GDM1 (cell line): ENCODE measurements around the gene ARHGAP12.
A peak's percentile ranks its signal among the peaks of the same experiment; 100 is the strongest.
"Not testable (repeated sequence)": the region's sequence is repeated elsewhere in the genome, so short reads cannot be mapped to it uniquely, and the experiment has no call there.

Source experiments
- DNase-seq: peaks from one replicate; lab custom pipeline; 2025; lab: John Stamatoyannopoulos, UW

The ARHGAP12 gene

DNA sequence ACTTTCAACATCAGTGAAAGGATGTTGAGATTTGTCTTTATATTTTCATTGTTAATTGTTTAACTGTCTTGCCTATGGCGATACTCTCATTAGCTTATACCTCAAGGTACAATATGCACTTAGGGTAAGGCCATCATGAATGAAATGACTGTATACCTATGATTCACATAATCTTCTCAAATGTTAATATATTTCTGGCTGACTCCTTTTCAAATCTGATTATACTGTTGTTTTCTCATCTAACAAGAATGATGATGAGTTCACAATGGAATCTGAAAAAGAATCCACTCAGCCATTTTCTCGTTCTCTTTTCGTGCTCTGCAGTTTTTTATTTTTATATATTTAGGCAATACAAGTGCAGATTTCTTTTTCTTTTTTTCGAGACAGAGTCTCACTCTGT, 159.1 kb downstream of the ARHGAP12 start:
- no peak for DNase-seq

DNA sequence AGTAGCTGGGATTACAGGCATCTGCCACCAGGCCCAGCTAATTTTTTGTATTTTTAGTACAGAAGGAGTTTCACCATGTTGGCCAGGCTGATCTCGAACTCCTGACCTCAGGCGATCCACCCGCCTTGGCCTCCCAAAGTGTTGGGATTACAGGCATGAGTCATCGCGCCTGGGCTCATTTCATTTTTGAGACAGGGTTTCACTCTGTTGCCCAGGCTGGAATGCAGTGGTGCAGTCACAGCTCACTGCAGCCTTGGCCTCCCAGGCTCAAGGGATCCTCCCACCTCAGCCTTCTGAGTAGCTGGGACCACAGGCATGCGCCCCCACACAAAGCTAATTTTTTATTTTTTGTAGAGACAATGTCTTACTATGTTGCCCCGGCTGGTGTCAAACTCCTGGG, 159.7 kb downstream of the ARHGAP12 start:
- DNase-seq = not testable (repeated sequence)

DNA sequence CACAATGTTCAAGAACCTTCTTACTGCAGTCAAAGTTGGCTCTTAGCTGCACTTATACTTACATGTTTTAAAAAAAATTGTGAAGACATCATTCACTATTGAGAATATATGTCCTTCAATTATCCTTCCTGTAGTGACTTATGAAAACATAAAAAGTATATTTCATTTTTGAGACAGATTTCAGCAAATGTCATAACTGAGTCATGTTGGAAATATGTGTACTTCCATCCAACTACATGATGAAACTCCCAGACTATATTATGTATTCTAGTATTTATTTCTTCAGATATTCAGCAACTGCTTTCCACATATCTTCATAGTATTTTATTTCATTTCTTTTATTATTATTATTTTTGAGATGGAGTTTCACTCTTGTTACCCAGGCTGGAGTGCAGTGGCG, 160.2 kb downstream of the ARHGAP12 start:
- DNase-seq = no peak

DNA sequence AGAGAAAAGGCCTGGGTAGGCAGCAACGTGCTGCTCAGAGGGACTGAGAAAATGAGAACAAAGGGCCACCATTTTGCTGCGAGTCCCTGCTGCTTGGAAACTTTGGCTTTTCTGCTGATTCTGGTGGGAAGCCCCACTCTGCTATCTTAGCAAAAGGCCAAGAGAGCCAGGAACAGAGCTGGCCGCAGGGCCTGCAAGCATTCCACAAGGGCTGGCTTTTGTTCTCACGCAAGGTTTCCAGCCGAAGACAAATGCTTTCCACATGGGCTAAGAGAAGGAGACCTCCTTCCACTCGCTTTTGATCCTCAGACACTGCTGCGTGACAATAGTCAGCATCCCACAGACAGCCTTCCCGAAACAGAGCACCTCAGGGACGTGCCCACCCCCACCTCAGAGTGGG, 163.1 kb downstream of the ARHGAP12 start:
- no peak for DNase-seq

DNA sequence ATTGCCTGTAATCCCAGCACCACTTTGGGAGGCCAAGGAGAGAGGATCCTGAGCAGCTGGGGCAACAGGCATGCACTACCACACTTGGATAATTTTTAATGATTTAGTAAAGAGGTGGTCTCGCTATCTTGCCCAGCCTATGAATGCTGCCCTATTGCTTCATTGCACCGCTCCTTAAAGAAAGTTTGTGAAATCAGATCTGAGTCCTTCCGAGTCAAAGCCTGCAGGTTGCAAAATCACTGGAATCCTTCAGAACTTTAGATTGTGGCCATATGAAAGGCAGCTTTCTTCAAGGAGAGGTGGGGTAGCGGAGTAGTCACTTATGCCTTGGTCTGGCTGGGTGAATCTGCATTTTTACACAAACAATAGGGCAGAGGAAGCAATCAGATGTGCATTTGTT, 166.3 kb downstream of the ARHGAP12 start:
- DNase-seq = no peak

GRCh38 chr10:31761156-31761555, 167.5 kb downstream of the ARHGAP12 start:
- no peak for DNase-seq

GRCh38 chr10:31760674-31761081, 168.0 kb downstream of the ARHGAP12 start:
- DNase-seq = no peak

DNA sequence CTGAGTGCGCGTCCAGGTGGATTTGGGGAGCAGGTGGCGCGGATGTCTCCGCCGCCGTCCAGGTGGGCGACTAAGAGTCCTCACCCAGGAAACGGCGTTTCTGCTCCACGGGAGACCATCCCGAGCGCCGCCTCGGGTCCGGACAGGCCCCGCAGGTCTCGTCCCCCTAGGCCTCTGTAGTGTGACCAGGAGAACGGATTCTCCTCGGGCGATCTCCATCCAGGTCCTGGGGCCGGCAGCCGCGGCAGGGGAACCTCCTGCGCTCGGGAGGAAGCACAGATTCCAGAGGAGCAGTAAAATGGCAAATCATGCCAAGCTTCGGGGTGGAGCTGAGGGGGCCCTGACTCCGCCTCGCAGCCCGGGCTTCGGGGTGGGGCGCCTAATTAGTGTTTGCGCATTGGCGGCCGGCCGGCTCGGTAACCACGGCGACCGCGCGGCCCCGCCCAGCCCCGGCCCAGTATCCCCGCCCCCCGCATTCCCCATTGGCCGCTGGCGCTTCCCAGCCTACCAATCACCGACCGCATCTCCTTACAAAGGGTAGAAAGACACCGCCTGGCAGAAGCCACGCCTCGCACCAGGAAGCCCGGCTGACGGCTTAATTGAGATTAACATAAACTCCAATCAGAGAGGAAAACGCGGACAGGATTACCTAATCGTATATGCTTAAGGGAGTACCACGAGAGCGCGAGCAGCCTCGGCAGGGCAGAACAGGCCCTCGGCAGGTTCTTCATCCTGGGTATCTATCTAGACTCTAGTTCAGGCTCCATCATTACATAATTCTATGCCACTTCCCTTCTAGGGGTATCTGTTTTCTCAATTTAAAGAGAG, 168.6 kb downstream of the ARHGAP12 start:
- DNase-seq = peak; percentile 91

GRCh38 chr10:31759124-31759798, 169.4 kb downstream of the ARHGAP12 start:
- no peak for DNase-seq

DNA sequence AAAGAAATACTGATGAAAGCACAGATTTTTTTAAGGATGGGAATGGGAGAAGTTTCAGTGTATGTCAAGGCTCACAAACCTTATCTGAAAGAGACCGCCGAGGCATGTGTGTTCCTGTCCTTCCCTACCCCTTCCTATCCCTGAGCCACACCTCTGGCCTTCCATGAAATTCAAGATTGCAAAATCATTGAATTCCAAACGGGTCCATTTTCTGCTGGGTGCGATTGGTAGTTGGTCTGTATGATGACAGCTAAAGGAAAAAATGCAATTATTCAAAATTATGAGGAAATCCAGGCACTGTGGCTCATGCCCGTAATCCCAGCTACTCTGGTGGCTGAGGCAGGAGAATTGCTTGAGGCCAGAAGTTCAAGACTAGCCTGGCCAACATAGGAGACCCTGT, 170.1 kb downstream of the ARHGAP12 start:
- DNase-seq = no peak

GRCh38 chr10:31757831-31758230, 170.8 kb downstream of the ARHGAP12 start:
- DNase-seq = no peak

GRCh38 chr10:31757386-31757791, 171.2 kb downstream of the ARHGAP12 start:
- DNase-seq = no peak

DNA sequence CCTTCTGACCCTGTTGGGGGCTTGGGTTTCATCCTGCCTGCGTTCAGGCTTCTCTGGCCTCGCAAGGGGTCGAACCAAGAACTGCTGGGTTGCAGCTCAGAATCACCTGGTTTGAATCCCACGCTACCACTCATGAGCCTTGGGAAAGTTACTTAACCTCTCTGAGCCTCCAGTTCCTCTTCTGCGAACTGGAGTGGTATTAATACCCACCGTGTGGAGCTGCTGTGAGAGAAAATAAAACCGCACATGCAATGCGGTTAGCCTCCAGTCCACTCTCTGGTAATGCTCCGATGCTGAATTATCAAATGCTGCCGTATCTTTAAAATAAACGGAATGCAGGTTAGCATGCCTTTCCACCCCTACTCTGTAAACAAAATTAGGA, 171.9 kb downstream of the ARHGAP12 start:
- no peak for DNase-seq

- no peak for DNase-seq
Measured at GRCh38 chr10:31756101-31756728, 172.4 kb downstream of the ARHGAP12 start.
